Tibial artery (tissue), 4 donors: ENCODE results near the gene ANKRD30A.

ENCODE experiments used
- DNase-seq, 2 donors: peaks; one replicate each; pipeline ENCODE4 v3.0.0-alpha.2; 2019
- H3K27ac ChIP-seq, 2 donors: fragments of 200-600 bp; sonication (generic) in 1 of 2; 1 replicate in 1 of 2; 2 replicates in 1 of 2; pipeline ENCODE4 v1.5.1; 2018 to 2019; ENCODE audit warnings: mild to moderate bottlenecking in 1 of 2
- H3K27me3 ChIP-seq, 2 donors: fragments of 200-600 bp; sonication (generic) in 1 of 2; one replicate each; pipeline versions ENCODE4 v1.5.1 to v1.6.0; 2016 to 2019
- H3K36me3 ChIP-seq, 3 donors: fragments of 200-600 bp; sonication (generic) in 2 of 3; one replicate each; pipeline ENCODE4 v1.5.1; 2016 to 2019; ENCODE audit warnings: mild to moderate bottlenecking in 2 of 3
- H3K4me1 ChIP-seq, 4 donors: fragments of 200-600 bp; sonication (generic) in 2 of 4; 1 replicate in 3 of 4; 2 replicates in 1 of 4; pipeline ENCODE4 v1.5.1; 2016 to 2019
- H3K4me3 ChIP-seq, 2 donors: fragments of 200-600 bp; sonication (generic) in 1 of 2; 1 replicate in 1 of 2; 2 replicates in 1 of 2; pipeline ENCODE4 v1.5.1; 2018 to 2019; ENCODE audit warnings: mild to moderate bottlenecking in 2 of 2
- H3K9me3 ChIP-seq, 3 donors: fragments of 200-600 bp; sonication (generic) in 1 of 3; one replicate each; pipeline ENCODE4 v1.5.1; 2016 to 2019
- intact Hi-C: fragments of 100-400 bp; cut with DNase I; formaldehyde crosslinking; loops from one replicate; pipeline ENCODE4 v1.15.0; 2023; ENCODE audit warnings: low total_unique reads
- TF ChIP-seq, protein P1 (sequence below), 2 experiments: fragments of 200-600 bp in 1 of 2; fragments of 450-650 bp in 1 of 2; IDR thresholded peaks; one replicate each; pipeline ENCODE4 v1.5.1; 2017 to 2019; ENCODE audit warnings: antibody characterized with exemption in 2 of 2, mild to moderate bottlenecking in 1 of 2, moderate library complexity in 1 of 2

ANKRD30A gene

DNA sequence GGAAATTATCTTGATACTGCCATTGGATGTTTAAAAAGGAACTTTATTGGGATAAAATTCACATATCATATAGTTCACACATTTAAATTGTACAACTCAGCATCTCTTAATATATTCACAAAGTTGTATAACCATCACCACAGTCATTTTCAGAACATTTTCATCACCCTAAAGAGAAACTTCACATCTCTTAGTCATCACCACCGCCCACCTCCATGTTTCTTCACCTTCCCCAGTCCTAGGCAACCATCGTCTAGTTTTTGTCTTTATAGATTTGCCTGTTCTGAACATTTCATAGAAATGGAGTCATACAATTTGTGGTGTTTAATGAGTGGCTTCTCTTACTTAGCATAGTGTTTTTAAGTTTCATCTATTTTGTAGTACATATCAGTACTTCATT, 96.6 kb downstream of the ANKRD30A start:
- Histone ChIP-seq H3K36me3 (no peaks in the 10 kb centered on the region), H3K27ac (no peak overlapping the region), H3K4me1 (no peaks in the 10 kb centered on the region), H3K27me3 (no peaks in the 10 kb centered on the region), H3K4me3 (no peak overlapping the region), H3K9me3 (no peaks in the 10 kb centered on the region)
- DNase-seq = no peak
- intact Hi-C loops = no loop called here
- TF ChIP-seq, protein P1, sequence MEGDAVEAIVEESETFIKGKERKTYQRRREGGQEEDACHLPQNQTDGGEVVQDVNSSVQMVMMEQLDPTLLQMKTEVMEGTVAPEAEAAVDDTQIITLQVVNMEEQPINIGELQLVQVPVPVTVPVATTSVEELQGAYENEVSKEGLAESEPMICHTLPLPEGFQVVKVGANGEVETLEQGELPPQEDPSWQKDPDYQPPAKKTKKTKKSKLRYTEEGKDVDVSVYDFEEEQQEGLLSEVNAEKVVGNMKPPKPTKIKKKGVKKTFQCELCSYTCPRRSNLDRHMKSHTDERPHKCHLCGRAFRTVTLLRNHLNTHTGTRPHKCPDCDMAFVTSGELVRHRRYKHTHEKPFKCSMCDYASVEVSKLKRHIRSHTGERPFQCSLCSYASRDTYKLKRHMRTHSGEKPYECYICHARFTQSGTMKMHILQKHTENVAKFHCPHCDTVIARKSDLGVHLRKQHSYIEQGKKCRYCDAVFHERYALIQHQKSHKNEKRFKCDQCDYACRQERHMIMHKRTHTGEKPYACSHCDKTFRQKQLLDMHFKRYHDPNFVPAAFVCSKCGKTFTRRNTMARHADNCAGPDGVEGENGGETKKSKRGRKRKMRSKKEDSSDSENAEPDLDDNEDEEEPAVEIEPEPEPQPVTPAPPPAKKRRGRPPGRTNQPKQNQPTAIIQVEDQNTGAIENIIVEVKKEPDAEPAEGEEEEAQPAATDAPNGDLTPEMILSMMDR (IDR thresholded peaks at IDR 0.05) = no peak

DNA sequence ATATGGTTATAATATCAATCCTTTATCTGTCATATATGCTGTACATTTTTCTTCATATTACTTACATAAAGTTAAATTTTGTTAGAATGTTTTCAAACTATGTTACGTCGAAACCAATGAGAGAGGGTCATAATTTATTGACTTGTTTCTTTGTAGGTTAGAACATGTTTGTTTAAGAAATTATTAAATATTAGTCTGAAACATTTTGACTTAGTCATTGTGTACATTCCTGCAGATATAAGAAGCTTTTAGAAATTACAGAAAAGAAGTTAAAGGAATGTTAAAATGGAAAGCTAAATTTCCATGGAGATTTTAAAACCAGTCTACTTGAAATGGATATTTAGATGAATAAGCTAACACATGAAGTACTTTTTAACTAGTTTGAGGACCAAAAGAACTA, 99.8 kb downstream of the ANKRD30A start:
- TF ChIP-seq, protein P1 (IDR thresholded peaks at IDR 0.05) = no peak
- H3K27ac ChIP-seq = no peak overlapping the region
- no peaks in the 10 kb centered on the region for H3K9me3 ChIP-seq
- intact Hi-C loops = no loop called here
- no peak for DNase-seq
- no peaks in the 10 kb centered on the region for H3K27me3 ChIP-seq
- no peaks in the 10 kb centered on the region for H3K36me3 ChIP-seq
- H3K4me1 ChIP-seq = no peaks in the 10 kb centered on the region
- no peak overlapping the region for H3K4me3 ChIP-seq

DNA sequence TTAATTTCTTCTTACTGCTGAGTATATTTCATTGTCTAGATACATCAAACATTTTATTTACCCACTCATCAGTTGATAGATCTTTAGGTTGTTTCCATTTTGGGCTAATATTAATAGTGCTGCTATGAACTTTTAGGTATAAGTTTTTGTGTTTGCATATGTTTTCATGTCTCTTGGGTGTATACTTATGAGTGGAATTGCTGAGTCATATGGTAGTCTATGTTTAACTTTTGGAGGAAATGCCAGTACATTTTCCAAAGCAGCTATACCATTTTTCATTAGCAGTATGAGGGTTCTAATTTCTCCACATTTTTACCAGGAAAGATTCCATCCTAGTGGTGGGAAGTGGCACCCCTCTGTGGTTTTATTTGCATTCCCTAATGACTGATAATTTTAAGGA, 101.1 kb downstream of the ANKRD30A start:
- intact Hi-C loops = no loop called here
- TF ChIP-seq, protein P1 (IDR thresholded peaks at IDR 0.05) = no peak

DNA sequence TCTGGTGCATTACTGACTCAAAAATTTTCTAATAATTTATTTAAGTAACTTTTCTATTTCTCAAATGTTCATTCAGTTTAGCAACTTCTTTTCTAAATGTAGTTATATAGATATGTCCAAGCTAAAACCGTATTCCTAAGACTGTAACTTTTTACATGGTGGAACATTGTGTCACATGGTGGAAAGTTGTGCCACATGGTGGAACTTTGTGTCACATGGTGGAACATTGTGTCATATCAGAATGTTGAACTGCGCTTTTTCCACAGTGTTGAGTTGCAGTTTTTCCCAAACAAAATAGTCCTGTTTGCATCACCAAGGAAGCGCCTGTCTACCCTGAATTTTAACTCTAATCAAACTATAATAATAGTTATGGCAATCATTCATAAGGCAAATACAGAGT, 109.3 kb downstream of the ANKRD30A start:
- no peaks in the 10 kb centered on the region for H3K9me3 ChIP-seq
- DNase-seq = no peak
- TF ChIP-seq, protein P1 (IDR thresholded peaks at IDR 0.05) = no peak
- no peaks in the 10 kb centered on the region for H3K4me1 ChIP-seq
- H3K36me3 ChIP-seq = no peaks in the 10 kb centered on the region
- intact Hi-C loops = no loop called here
- no peaks in the 10 kb centered on the region for H3K27me3 ChIP-seq
- H3K4me3 ChIP-seq = no peak overlapping the region
- H3K27ac ChIP-seq = no peak overlapping the region

More for the DNA sequence above, 101.1 kb downstream of the ANKRD30A start:
- no peak for DNase-seq
- no peaks in the 10 kb centered on the region for H3K36me3 ChIP-seq
- no peaks in the 10 kb centered on the region for H3K9me3 ChIP-seq
- H3K27ac ChIP-seq = no peak overlapping the region
- no peaks in the 10 kb centered on the region for H3K4me1 ChIP-seq
- H3K27me3 ChIP-seq = no peaks in the 10 kb centered on the region
- H3K4me3 ChIP-seq = no peak overlapping the region

DNA sequence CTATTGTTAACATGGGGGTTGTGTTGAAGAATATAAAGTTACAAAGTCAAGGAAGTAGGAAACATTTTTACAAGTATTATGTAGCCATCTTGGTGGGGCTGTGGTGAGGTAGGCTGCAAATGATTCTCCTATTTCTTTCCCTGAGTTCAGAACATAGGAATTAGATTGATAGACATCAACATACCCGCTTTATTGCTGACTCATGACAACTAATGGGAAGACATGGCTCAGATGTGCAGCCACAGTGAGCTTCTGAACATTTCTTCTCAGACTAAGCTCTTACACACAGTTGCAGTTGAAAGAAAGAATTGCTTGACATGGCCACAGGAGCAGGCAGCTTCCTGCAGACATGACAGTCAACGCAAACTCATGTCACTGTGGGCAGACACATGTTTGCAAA, 110.7 kb downstream of the ANKRD30A start:
- intact Hi-C loops = no loop called here
- no peak overlapping the region for H3K27ac ChIP-seq
- TF ChIP-seq, protein P1 (IDR thresholded peaks at IDR 0.05) = no peak

DNA sequence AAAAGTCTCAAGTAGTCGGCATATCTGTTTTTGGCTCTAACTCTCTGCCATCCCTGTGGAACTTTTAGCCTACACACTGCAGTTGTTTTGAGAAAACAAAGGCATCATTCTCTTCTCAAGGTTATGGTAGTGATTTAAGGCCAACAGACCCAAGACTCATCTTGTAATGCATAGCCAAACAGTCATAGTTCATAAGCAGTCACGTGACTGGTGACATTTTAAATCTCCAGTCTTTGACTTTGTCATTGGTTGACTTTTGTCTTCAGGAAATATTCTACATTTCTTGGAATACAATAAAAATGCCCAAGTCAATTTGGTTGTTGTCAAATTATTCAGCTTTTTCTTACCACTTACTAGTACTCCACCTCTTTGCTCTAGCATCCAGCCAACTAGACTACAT, 114.8 kb downstream of the ANKRD30A start:
- no peak for DNase-seq
- H3K9me3 ChIP-seq = no peaks in the 10 kb centered on the region
- intact Hi-C loops = no loop called here
- H3K27me3 ChIP-seq = no peaks in the 10 kb centered on the region
- no peaks in the 10 kb centered on the region for H3K4me1 ChIP-seq
- TF ChIP-seq, protein P1 (IDR thresholded peaks at IDR 0.05) = no peak
- no peak overlapping the region for H3K4me3 ChIP-seq
- no peak overlapping the region for H3K27ac ChIP-seq
- no peaks in the 10 kb centered on the region for H3K36me3 ChIP-seq

More for the DNA sequence above, 110.7 kb downstream of the ANKRD30A start:
- no peak for DNase-seq
- no peaks in the 10 kb centered on the region for H3K36me3 ChIP-seq
- no peak overlapping the region for H3K4me3 ChIP-seq
- no peaks in the 10 kb centered on the region for H3K4me1 ChIP-seq
- H3K27me3 ChIP-seq = no peaks in the 10 kb centered on the region
- no peaks in the 10 kb centered on the region for H3K9me3 ChIP-seq
